HFF-Myc (cell line): Measurements from ENCODE around the gene RNF126.

Source experiments
- DNase-seq: peaks from one replicate; pipeline ENCODE4 v3.0.0-alpha.2; 2011; ENCODE audit warnings: low read depth; ENCODE audit errors: extremely low read depth
- H3K4me3 ChIP-seq: replicated peaks from 2 replicates; pipeline ENCODE4 v1.5.1; 2011; ENCODE audit warnings: low read depth, mild to moderate bottlenecking, control low read depth, low read length
- TF ChIP-seq, protein P1 (sequence below): IDR thresholded peaks from 2 replicates; pipeline ENCODE4 v1.5.1; 2012; ENCODE audit warnings: mild to moderate bottlenecking, low read depth, low read length, control low read depth; ENCODE audit errors: missing control alignments

The RNF126 gene

DNA sequence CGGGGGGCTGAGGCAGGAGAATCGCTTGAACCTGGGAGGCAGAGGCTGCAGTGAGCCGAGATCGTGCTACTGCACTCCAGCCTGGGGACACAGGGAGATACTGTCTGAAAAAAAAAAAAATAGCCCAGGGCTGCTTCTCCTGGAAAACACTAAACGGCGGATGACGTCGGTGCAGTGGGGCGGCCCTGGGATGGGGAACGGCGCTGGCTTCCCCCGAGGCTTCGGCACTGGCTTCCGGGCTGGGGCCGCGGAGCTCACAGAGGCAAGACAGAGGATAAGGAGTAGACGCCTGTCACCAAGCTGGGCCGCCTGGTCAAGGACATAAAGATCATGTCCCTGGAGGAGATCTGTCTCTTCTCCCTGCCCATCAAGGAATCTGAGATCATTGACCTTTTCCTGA lies 27.2 kb upstream of the RNF126 start:
- TF ChIP-seq, protein P1, sequence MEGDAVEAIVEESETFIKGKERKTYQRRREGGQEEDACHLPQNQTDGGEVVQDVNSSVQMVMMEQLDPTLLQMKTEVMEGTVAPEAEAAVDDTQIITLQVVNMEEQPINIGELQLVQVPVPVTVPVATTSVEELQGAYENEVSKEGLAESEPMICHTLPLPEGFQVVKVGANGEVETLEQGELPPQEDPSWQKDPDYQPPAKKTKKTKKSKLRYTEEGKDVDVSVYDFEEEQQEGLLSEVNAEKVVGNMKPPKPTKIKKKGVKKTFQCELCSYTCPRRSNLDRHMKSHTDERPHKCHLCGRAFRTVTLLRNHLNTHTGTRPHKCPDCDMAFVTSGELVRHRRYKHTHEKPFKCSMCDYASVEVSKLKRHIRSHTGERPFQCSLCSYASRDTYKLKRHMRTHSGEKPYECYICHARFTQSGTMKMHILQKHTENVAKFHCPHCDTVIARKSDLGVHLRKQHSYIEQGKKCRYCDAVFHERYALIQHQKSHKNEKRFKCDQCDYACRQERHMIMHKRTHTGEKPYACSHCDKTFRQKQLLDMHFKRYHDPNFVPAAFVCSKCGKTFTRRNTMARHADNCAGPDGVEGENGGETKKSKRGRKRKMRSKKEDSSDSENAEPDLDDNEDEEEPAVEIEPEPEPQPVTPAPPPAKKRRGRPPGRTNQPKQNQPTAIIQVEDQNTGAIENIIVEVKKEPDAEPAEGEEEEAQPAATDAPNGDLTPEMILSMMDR = no peak
- DNase-seq = no peak

DNA sequence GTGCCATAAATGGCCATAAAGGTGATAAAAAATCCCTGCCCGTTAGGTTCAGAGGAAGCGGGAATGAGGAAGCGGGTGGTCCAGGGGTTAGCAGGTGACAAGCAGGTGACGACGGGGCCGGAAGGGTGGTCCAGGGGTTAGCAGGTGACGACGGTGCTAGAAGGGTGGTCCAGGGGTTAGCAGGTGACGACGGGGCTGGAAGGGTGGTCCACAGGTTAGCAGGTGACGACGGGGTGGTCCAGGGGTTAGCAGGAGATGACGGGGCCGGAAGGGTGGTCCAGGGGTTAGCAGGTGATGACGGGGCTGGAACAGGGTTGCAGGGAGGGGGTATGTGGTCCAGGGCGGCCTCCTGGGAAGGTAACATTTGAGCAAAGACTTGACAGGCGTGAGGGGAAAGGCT lies 26.0 kb upstream of the RNF126 start:
- TF ChIP-seq, protein P1 = no peak
- H3K4me3 ChIP-seq = no peak overlapping the region
- no peak for DNase-seq

More for the DNA sequence above, 27.2 kb upstream of the RNF126 start:
- H3K4me3 ChIP-seq = no peak overlapping the region

DNA sequence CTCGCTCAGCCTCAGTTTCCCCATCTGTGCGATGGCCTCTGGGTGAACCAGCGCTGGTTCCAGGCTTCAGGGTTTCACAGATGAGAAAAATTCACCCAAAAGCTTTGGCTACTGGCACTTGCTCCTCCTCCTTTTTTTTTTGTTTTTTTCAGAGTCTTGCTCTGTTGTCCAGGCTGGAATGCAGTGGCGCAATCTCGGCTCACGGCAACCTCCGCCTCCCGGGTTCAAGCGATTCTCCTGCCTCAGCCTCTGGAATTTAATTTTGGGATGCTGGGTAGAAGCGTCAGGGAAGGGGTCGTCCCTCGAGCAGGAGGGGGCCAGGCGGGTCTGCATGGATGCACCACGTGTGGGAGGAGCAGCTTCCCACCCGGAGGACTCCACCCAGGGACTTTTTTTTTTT lies 25.2 kb upstream of the RNF126 start:
- TF ChIP-seq, protein P1 = no peak
- no peak for DNase-seq
- H3K4me3 ChIP-seq = no peak overlapping the region

DNA sequence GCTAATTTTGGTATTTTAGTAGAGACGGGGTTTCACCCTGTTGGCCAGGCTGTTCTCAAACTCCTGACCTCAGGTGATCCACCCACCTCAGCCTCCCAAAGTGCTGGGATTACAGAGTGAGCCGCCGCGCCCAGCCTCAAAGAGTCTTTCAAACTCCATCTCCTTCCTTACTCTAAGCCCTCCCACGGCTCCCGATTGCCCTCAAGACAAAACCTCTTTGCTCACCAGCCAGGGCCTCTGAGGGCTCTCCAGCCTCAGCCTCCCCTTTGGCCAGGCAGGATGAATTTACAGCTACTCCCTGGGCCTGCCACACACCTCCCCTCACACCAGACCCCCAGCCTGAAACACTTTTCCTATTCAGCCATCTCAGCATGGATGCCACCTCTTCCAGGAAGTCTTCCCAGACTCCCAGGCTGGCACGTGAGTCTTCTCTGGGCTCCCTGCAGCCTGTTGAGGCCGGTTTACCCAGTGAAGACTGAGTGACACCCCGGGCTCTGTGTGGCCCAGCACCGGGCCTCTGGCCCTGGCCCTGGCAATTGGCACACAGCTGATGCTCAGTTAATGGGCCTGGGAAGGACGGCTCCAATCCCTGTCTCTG lies 24.7 kb upstream of the RNF126 start:
- DNase-seq = no peak
- TF ChIP-seq, protein P1 = no peak
- no peak overlapping the region for H3K4me3 ChIP-seq

DNA sequence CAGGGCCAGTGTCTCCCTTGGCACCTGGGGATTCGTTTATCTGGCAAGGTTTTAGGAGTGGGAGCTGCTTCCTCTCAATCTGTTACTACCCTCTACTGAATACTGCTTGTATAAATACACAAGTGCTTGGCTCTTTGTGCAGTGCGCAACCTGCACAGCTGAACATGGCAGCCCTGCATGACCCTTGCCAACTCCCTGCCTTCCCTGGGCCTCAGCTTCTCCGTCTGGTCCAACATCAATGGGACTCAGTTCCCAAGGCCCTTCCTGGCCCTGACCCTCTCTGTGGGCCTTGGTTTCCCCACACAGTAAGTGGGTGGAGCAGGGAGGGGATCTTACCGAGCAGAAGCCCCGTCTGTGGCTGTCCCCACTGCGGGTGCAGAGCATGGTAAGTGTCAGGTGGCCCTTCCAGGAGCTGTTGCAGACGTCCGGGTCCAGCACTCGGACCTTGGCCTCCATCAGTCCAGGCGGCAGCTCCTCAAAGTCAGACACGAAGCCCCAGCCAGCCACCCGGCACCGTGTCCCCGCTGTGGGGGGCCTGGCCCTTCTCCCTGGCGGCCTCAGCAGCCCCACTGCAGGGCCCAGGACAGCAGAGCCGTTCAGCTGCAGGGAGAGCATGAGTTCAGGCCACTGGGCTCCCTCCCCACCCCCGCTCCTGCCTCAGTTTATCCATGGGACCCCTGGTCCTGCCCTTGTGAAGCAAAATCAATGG lies 23.7 kb upstream of the RNF126 start:
- TF ChIP-seq, protein P1 = no peak
- DNase-seq = no peak
- H3K4me3 ChIP-seq = no peak overlapping the region

DNA sequence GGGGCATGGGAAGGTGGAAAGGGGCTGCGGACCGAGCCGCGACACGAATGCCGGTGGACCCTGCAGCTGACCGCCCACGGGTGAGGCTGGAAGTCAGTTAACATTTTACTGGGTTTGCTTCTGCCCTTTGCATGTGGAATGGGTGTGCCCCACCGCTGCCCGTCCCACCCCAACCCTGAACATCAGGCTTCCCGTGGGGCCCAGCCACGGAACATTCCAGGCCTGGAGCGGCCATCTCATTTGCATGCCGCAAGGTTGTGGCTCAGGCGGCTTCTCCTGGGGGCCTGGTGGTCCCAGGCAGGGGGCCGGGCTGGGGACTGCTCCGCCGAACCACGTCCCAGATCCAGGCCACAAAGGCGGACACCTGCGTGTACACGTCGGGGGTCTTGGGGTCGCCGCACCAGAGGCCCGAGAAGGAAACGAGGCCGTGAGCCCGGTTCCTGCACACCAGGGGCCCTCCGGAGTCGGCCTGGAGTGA lies 22.5 kb upstream of the RNF126 start:
- no peak for DNase-seq
- no peak overlapping the region for H3K4me3 ChIP-seq
- TF ChIP-seq, protein P1 = no peak
